NCI-H1105 treated with DMSO at 0.1 percent for 48 hours (cell line): ENCODE data around the gene ULBP1.
"Not testable (repeated sequence)": the region's sequence is repeated elsewhere in the genome, so short reads cannot be mapped to it uniquely, and the experiment has no call there.

ENCODE experiments used
- DNase-seq: peaks from one replicate; lab custom pipeline; 2025; lab: John Stamatoyannopoulos, UW

Gene ULBP1

DNA sequence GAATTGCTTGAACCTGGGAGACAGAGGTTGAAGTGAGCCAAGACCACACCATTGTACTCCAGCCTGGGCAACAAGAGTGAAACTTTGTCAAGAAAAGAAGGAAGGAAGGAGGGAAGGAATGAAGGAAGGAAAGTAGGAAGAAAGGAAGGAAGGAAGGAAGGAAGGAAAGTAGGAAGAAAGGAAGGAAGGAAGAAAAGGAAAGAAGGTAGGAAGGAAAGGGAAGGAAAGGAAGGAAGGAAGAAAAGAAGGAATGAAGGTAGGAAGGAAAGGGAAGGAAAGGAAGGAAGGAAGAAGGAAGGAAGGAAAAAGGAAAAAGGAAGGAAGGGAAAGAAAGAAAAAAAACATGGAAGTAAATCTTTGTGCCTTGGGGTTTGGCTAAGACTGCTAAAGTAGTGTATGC, 11.7 kb downstream of the ULBP1 start:
- DNase-seq: no peak

DNA sequence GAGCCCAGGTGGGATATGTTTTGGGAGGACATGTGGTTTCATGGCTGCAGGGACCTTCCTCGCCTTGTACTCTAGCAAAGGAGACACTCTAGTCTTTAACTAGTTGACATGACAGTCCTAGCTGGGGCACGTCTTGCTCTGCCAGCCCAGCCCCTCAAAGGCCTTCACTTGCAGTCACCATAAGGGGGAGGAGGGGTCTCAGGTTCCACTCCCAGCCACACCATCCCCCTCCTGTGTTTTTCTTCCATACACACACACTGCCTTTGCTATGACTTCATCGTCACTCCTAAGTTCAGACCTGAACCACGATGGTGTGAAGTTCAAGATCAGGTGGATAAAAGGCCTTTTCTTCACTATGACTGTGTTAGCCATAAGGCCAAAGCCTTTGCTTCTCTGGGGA, 13.5 kb downstream of the ULBP1 start:
- no peak for DNase-seq

DNA sequence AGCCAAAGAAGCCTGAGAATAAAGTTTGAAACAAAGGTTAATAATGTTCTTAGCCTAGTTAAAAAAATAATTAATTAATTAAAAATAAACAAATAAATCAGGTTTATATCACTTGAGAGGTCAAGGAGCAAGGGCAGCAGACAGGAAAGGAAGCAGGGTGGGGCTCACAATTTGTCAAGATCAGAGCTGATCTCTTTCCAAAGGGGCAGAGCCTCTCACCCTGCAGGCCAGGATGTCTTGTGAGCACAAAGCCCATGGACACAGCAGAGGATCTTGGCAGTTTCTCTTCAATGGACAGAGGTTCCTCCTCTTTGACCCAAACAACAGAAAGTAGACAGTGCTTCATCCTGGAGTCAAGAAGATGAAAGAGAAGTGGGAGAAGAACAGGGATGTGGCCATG, 14.9 kb downstream of the ULBP1 start:
- no peak for DNase-seq

DNA sequence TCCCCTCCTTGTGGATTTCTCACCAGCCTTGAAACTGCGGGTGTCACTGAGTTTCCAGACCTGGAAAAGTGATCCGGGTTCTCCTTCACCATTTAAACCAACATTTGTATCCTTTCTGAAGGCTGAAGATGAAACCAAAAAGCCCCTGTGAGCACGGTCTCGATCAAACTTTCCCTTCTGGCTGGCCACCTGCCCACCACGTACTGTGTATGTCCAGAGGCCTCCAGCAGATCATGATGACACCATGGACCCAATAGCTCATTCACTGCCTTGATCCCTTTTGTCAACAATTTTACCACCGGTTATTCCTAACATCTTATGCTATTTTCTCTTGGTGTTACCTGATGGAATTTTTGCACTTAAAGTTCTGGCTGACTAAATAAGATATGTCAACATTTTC, 15.6 kb downstream of the ULBP1 start:
- DNase-seq: no peak

DNA sequence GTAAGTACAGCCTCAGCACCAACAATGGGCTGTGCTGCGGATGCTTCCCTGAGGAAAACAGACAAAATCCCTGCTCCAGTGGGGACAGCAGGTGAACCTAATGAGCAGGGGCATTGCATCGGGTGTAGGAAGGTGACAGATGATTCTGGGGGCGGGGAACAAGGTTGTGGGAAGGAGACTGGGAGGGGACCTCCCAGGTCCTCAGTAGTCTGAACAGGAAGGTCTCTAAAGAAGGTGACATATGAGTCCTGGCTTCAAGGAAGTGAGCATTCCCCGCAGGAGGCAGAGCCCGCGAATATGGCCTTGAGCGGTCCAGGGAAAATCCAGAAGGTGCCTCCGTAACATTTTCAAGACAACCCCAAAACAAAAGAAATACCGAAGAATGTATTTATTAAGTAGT, 19.4 kb downstream of the ULBP1 start:
- no peak for DNase-seq

DNA sequence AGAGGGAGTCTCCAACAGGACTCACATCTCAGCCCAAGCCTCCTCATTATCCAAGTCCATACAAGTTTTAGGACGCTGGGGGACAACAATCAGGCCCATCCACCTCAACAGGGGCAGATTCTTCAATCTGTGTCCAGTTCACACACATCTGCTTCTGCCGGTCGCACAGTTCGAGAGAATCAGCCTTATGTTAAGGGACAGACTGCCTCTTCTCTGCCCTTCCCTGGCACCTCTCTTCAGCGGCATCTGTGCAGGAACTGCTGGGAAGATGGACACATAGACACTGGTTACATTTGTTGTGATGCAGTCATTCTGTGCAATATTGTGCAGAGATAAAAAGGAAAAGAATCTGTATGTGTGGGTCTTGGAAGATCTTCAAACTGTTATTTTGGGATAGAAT, 21.0 kb downstream of the ULBP1 start:
- no peak for DNase-seq

DNA sequence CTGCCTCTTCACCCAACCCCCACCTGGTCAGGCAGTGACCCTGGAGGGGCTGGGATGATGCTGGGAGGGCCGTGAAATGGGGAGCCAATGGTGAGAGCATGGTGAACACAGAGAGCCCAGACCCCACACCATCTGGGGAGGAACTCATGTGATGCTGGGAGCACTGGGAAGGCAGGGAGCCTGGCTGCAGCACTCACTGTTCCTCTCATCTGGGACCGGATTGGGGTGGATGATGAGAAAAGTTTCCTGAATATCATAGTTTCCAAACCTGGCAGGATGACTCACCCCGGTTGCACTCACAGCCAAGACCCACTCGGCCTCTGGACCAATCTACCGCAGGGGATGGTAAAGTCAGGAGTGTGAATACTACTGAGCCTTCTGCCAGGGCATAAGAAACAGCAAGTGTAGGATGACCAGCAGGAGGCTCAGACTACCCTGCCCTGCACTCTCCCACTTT, 21.8 kb downstream of the ULBP1 start:
- DNase-seq: no peak

DNA sequence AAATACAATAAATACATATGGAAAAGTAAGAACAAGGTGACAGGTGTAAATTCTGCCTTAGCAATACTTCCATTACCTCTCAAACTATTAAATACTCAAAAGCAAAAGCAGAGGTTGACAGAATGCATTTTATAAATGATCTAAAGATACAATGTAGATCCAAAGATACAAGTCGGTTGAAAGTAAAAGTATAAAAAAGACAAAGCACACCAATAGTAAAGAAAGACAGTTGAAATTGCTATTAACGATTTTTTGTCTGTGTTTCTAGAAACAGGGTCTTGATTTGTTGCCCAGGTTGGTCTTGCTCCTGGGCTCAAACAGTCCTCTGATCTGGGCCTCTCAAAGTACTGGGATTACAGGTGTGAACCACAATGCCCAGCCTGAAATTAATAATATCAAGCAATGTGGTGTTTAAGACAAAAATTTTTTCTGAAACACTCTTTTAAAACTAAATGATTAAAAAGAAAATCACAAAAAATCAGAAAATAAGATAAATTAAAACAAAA, 23.9 kb downstream of the ULBP1 start:
- no peak for DNase-seq

DNA sequence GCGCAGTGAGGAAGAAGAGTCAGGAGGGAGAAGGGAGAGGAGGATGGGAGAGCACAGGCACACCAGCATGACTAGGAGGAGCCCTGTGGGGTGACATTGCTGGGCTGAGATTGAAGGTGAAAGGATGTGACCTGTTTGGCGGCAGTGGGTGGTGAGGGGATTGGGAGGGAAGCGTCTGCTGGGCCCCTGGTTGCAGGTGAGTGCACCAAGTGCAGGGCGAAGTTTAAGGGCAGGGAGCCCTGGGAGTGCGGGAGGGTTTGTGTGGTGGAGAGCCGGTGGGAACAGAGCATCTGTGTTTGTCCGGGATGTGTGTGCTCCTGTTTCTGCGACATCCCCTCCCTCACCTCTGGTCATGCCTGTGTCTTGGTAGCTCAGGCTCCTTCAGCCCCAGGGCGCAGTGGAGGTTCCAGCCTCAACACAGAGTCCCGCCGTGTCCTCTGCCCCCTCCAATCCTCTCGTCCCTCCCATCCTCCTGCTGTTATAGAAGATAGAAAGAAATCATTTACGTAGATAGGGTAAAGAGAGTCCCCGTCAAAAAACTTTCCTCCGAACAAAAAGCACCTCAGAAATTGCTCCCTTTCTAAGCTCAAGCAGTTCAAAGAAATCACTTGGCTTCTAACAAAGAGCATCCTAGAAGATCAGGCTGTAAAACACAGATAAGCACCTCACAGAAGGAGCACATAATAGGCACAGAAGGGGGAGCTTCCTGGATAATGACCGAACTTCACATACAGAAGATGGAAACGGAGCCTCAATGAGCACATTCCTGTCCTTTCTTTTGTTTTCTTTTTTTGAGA, 25.0 kb downstream of the ULBP1 start:
- no peak for DNase-seq

DNA sequence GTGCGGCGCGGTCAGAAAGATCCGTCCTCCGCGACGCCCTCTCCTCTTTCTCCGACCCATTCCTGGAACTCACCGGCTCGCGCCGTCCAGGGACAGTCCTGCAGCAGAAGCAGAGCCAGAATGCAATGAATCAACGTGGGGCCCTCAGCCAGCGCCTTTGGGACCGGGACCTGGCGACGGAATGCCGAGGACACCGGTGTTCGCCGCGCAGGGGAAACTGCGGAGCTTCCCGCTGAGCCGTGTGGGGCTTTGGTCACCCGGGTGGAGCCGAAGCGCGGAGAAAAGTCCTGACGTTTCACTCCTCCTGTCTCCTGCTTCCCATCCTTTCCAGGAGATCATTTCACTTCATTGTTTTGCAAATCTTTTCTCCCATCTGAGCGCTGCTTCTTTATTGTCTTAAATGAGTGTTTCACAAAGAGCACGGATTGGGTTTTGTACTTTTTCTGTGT, 26.5 kb downstream of the ULBP1 start:
- DNase-seq: no peak

DNA sequence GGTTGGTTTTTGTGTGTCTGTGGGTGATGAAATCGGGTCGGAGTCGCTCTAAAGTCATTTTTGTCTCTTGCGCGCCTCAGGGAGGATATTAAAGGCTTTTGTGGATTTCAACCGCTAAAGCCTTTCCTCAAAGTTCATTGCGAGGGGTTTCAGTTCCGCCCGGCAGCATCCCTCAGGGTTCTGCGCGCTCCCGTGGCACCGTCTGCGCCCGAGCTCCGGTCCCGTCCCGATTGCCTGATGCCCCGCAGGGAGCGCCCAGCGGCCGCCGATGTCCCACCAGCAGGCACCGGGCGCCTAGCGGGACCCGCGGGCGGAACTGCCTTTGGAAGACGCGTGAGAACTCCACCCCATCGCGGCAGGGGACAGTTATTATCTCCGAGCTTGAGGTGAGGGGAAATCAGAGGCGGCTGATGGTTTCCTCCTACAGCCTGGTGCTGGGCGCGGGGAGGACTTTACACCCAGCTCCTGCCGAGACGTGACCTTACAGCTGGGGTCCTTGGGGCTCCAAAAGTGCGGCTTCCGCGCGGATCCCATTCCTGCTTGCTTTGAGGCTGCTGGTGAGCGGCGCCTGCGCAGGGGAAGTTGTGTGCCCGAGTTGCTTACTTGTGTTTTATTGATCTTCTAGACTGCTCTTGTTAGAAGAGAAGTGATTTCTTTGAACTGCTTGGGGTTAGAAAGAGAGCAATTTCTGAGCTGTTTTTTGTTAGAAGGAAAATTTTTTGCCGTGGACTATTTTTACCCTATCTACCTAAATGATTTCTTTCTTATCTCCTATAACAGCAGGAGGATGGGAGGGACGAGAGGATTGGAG, 27.1 kb downstream of the ULBP1 start:
- DNase-seq: peak; percentile 50

DNA sequence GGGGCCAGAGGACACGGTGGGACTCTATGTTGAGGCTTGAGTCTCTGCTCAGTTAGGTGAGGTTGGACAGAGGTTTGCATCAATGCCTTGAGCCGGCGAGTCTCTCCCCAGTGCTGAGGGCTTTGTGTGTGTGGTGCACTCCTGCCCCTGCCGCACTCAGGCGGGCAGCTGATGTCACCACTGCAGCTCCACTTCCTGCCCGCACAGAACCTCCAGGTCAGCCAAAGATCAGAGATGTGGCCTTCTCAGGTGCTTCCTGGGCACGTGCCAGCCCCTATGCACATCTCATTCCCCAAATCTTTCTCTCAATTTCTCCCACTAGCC, 27.7 kb downstream of the ULBP1 start:
- DNase-seq: not testable (repeated sequence)

DNA sequence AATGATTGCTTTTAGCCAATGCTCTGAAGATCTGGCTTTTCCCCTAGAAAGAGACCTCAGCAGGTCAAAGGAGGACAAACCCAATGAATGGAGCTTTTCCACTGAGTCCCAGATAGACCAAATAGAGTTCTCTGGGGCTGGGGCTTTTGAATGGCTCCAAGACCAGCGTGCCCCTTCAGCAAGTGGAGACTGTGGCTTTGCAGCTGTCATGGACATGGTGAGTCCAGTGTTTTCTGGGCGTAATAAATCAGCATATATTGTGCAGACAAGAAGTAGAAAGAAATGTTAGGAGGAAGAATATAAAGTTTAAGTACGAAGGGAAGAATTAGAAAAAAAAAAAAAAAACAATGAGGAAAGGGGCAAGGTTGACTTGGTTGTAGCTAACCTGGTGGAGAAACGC, 28.1 kb downstream of the ULBP1 start:
- DNase-seq: no peak

DNA sequence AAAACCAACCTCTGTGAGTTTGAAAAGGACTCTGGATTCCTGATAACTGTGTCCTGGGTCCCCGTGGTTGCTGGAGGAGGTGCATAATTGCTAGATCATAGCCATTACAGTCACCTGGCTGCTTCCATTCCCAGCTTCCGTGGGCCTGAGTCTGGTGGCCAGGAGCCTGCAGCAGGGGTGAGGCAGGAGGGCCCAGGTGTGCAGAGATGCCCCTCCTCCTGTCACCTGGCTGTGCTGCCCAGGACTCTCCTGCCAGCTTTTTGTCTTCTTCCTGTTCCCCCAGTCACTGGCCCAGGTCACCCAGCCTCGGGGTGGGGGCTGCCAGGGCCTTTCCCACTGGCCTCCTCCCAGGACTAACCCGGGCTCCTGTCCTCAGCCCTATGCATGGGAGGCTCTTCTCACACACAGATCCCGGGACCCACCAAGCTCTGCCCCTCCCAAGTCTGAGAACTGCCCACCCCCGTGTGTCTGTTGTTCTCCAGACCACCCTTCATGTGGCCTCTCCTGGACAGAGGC, 31.6 kb downstream of the ULBP1 start:
- DNase-seq: no peak

DNA sequence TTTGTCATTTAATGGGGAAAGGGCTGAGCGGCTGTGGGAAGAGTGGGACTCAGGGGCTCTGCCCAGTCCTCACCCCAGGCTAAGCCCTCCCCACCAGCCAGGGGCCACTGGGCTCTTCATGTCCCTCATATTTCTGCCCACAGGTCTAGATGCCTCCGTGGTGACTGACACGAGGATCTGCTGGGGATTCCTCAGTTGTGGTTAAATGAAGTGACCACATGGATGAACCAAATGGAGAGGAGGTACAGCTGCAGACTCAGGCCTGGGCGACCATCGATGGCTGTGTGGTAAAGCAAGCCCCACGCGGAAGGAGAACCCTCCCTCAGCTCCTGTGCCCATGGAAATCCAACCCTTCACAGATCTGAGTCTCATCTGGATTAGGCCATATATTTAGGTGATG, 32.2 kb downstream of the ULBP1 start:
- no peak for DNase-seq

DNA sequence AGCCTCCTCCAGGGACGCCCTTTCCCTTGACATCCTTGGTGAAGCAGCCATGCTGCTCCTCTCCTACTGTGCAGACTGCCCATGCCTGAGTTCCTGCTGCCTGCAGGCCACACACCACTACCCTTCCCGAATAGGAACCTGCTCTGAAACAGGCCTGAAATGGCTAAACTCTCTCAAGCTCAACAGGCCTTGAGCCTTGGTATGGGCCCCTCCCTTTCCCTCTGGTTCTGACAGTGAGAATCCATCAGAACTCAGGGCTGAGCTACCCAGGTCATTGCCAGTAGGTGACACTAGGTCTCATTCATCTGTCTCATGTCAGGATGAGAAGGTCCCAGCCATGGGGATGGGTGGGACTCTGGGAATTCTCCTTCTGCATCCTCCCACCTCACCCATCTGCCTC, 35.9 kb downstream of the ULBP1 start:
- no peak for DNase-seq

DNA sequence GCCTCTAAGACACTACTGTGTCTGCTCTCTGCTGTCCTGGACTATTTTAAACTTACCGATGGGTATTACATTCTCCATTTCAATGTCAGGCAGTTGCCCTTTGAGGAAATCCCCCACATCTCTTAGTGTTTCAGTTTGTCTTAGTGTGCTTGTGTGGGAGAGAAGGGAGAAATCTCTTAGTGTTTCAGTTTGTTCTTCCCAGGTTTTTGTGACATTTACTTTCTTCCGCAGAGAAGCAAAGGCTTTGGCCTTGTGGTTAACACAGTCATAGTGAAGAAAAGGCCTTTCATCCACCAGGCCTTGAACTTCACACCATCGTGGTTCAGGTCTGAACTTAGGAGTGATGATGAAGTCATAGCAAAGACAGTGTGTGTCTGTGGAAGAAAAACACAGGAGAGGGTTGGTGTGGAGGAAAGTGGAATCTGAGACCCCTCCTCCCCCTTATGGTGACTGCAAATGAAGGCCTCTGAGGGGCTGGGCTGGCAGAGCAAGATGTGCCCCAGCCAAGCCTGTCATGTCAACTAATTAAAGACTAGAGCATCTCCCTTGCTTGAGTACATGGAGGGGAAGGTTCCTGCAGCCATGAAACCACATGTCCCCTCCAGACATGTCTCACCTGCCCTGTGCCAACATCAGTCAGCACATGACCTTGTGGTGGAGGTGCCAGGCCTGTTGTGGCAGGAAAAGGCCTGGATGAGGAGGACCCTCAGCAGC, 37.7 kb downstream of the ULBP1 start:
- DNase-seq: no peak

DNA sequence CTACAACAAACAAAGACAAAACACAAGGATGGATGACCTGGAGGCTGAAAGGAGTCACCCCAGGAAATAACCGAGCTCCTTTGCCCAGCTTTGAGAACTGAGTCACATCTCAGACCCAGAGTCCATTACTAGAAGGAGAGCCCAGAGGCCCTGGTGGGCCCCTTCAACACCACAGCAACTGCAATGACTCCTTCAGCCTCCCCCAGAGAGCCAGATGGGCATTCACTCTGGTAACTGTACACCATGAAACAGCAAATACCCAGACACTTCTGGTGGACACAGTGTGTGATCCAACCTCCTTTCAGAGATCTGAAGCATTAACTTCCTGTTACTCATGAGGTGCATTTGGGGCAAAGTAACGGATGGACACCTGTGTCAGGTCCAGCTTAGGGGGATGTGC, 39.0 kb downstream of the ULBP1 start:
- DNase-seq: no peak

DNA sequence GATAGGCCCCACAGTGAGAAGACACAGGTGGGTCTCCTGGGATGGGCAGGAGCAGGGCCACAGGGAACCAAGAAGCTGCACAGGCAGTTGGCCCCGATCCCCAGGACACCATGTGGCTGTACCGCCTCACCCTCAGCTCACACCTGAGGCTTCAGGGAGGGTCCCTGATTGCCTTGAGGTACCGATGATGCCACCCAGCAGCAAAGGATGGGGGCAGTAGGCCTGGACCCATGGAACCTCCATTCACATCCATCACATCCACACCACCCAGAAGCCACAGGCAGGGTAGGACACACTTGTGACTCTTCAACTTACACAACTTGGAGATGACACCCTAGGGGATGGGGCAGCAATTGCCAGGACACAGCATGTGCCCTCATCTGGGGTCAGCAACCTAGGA, 39.9 kb downstream of the ULBP1 start:
- DNase-seq: not testable (repeated sequence)

DNA sequence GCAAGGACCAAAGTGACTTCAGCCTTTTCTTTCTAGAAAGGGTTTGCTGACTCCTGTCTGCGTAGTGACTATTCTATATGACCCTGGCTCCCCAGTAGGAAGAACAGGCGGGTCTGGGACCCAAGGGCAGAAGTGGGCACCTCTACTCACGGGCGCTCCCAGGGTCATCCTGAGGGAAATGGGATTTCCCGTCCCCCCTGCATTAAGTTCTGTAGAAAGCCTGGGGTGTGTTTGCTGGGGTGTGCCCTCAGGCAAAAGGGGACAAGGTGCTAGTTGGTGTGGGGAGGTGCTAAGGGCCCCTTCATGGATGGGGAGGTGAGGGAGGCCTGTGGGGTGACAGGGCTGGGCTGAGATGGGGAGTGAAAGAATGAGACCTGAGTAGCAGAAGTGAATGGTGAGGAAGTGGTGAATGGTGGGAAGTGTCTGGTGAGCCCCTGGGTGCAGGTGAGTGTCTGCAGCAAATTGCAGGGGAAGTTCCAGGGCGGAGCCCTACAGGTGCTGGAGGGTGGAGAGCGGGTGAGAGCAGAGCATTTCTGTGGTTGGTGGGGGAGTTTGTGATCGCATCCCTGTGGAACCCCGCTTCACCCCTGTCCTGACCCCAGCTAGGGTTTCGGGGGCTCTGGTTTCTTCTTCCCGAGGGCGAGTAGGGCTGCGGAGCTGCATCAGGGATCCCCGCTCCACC, 40.5 kb downstream of the ULBP1 start:
- peak; percentile 65 for DNase-seq

DNA sequence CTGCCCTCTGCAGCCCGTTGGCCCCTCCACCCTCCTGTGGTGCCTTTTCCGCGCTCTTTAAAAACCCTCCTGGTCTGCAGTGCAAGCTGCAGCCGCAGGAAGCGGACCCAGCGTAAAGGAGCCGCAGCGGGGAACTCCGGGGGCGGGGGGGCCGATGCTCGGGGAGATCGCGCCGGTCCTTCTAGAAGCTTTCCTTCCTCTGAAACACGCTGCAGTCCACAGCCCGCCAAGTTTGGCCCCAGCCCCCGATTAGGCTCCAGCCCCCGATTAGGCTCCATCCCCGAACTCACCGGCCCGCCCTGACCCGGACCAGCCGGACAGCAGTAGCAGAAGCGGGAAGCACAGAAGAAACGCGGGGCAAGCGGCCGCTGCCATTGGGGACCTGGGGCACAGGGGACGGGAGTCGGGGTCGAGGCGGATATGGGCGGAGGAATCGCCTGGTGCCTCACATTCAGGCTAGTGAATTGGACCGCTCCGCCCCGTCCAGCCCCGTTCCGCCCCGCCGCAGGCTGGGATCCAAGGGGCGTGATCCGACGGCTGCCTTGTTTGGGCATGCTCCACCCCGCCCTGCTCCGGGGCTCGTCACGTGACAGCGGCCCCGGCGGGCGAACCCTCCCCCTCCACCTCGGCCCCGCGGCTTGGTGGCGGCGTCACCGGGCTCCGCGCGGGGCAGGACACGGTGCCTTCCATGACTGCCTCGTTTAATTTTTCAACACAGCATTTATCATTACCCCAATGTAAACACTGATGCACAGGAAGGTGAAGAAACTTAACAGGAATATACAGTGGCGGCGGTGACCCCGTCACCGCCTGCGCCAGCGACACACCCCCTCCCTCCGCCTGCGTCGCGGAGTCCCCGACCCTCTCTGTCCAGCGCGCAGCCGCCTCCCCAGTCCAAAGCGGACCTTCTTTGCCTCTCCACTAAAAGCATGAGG, 41.3 kb downstream of the ULBP1 start:
- DNase-seq: peak; percentile 91
